ENCODE results near the gene MAFG.
"Not testable (repeated sequence)": the region's sequence is repeated elsewhere in the genome, so short reads cannot be mapped to it uniquely, and the experiment has no call there.

Gene MAFG

GRCh38 chr17:81921996-81922565 lies 5.5 kb downstream of the MAFG start:
- DNase-seq: no peak

DNA sequence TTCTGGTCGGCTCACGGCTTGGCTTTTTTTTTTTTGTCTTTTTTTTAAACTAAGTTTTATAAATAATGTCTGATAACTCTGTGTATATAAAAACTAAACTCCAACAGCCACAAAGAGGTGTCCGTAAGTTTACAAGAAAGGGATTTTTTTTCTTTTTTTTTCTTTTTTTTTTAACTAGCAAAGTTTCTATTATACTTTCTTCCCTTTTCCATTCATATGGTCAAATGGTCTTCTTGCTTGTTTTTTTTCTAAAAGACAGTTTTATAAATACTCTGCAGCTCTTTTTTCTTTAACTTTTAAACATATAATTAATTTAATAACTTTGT lies 6.0 kb downstream of the MAFG start:
- no peak for DNase-seq

DNA sequence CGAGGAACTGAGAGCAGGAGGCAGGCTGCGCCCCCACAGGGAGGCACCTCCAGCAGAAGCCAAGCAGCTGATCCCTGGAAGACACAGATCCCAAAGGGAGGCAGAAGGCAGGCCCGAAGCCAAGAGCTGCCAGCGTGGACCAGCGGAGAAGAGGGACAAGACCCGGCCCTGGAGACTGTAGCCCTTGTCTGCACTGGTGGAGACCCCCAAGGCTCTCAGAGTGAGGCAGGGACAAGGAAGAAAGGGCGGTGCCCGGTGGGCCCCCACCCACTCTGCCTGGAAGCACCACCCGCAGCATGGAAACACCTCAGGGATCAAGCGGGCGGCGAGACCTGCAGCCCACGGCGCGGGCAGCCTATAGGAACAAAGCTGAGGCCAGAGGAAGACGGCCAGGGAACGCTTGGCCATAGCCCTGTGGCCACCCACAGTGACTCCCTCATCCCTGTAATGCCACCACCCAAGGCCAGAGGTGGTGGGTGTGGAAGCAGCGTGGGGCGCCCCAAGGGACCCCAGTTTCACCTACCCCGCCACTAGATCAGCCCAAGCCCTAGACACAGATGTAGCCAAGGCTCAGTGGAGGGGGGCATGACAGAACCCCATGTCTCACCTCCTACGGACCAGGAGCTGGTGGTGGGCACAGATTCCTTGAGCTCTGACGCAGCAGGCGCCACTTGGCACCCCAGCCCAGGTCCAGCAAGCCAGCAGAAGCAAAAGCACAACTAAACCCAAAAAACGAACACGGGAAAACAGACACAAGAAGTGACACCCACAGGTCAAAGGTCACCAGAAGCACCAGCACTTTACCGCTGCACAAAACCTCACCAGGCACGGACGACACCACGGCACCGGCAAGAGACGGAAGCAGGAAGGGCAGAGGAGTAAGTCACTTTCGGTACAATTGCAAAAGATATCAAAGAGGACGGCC lies 6.7 kb downstream of the MAFG start:
- DNase-seq: no peak

DNA sequence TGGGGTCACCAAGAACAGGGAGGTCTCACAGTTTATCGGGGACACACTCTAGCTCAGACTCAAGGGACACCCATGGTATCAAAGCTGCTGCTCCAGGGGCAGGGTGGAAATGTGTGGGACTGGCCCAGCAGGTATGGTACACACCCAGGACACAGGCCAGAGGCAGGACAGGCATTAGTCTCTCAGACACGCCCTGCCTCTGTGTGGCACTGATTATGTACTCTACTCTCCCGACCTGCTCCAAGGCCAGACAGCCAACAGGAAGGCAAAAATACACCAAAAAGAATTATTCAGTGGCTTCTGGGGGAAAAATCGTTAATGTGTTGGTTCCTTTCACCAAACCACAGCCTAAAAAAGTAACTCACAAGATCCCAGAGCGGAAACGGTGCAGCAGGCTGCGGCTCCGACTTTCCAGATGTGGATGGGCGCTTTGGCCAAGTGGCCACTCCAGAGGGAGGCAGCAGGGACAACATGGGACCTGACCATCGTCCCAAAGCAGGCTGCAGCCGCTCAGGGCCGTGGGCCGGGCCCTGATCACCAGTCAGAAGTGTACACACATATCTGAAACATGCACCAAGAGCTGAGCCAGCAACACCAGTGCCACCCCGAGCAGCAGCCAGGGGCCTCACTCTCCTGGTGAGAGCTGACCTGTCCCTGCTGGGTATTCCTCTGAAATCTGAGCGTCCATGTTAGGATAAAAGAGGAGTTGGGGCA lies 8.5 kb downstream of the MAFG start:
- no peak for DNase-seq

DNA sequence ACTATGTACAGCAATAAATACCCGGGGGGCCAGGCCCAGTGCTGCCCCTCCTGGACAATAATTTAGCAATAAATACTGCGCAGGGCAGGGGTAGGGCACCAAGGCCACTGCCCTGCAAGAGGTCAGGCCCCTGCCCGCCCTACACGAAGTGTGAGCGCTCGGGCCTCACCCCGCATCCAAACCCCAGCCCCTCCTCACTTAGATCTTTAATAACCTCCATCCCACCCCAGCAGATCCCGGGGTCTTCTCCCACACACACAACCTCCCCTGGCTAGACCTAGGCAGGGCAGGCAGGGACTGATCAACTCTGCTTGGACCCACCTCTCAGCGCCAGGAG lies 9.2 kb downstream of the MAFG start:
- DNase-seq: not testable (repeated sequence)

DNA sequence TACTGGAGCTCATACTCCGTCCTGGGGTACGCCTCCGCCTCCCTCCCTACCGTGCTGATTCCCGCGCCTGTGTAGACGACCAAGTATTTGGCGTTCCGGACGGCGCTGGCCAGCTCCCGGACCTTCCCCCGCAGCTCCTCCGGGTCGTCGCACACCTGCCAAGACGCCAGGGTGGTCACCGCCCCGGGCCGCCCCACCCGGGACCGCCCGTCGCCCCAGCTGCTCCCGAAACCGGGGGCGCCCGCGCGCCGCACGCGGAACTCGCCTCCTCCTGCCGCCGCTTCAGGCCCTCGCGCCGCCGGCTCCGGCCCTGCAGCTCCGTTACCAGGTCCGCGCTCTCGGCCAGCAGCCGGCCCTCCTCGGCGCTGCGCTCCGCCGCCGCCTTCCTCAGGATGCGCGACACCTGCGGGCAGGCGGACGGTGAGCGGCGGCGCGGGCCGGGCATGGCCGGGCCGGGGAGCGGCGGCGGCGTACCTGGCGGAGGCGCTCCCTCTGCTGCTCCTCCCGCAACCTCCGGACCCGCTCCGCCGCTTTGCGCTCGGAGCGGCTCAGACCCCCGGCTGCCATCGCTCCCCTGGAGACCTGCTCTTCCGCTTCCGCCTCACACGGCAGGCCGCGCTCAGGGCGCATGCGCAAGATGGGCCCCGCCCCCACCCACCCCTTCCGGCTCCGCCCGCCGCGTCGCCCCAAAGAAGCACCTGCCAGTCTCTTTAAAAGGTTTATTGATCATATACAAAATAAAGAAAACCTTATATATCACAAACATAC lies 9.8 kb downstream of the MAFG start, which contains the start of gene SIRT7:
TSS of gene SIRT7 (minus strand) at position 612 of the 768 bp plus-strand sequence. CDS start at position 567, 45 bp downstream.
- peak; percentile 90 for DNase-seq

GRCh38 chr17:81916234-81917001 lies 11.1 kb downstream of the MAFG start:
- no peak for DNase-seq

DNA sequence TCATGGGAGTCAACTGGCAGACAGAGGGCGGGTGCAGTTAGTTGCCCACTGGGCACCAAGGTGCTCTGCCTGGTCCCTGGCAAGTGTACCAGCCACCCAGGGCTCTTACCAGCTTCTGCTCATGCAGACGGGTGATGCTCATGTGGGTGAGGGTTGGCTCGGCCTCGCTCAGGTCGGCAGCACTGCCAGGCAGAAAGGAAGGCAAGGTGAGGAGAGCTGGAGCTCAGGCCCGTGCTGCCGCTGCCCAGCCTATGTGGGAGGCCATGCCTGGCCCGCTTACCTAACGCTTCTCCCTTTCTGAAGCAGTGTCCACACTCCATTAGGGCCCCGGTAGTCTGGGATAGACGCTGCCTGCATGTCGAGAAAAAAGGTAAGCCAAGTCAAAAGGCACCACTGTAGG lies 12.2 kb downstream of the MAFG start:
- DNase-seq: no peak

GRCh38 chr17:81914103-81914850 lies 13.3 kb downstream of the MAFG start:
- no peak for DNase-seq

DNA sequence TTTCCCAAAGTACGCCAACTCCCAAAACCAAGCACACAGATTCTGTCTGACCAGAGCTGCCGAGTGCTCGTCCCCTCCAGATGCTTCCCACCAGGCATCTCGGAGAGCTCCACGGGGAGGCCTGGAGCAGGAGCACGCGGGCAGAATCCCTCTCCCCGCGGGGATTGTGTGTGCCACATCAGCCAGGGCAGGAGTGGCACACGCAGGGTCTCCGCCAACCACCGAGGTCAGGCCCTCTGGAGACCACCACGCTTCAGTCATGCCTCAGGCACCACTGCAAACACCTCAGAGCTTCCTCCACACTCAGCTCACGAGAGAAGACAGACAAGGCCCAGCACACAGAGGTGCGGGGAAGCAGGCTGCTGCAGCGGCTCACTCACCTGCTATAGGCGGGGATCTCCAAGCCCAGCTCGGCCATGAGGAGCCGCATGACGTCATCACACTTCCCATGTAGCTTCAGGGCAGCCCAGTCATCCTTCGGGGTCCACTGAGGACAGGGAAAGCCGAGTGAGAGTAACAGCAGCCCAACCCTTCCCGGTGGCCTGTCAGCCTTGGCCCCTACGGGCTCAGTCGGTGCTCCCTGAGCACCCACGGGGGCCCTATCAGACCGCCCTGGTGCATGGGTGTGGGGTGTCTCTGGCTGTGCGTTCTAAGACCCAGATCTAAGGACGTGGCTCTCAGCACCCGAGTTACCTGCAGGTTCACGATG lies 14.0 kb downstream of the MAFG start:
- no peak for DNase-seq

GRCh38 chr17:81912441-81913309 lies 14.9 kb downstream of the MAFG start:
- no peak for DNase-seq

DNA sequence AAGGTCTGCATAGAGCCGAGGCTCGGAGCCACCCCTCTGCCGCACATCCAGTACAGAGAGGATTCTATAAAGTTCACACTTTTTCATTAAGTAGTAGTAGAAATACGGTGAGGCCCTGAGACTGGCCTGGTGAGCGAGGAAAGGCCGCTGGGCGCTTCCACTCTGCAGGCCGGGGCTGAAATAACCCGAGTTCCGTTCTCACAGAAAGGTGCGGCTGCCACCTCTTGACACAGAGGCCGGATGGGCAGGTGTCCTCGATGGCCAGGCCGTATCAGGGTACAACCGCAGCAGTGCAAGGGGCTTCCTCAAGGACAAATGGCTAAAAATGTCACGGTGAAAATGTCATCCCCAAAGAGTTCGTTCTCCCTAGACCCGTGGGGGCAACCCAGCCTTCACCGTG lies 15.6 kb downstream of the MAFG start:
- no peak for DNase-seq

DNA sequence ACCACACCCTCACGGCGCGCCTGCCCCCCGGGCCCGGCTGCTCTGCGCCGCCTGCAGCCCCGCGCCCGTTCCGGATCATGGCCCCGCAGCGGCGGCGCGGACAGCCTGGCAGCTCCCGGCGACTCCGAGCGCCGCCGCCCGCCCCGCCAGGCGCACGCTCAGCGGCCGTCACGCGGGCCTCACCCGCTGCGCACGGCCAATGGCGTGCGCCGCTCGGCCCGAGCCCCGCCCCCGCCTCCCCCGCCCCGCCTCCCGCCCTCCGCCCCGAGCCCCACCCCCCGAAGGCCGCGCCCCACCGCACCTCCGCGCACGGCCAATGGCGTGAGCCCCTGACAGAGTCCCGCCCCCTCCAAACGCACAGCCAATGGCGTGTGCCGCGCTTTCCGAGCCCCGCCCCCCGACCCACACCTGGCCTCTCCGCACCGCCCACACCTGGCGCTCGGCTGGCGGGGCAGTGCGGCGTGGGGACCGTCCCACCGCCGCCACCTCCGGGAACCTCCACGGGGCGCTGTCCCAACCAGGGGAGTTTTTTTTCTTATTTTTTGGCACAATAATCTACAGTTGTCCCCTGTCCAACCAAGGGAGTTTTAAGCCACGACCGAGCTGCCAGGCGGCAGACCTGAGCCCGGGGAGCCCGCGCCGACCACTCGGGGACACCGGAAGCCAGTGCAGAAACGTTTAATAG lies 16.1 kb downstream of the MAFG start, which contains the start of gene PCYT2:
TSS of gene PCYT2 (minus strand) at position 123 of the 685 bp plus-strand sequence. CDS start at position 79, 44 bp downstream.
- DNase-seq: peak; percentile 94

- DNase-seq: no peak
Observed at GRCh38 chr17:81910840-81911276, 16.7 kb downstream of the MAFG start.

DNA sequence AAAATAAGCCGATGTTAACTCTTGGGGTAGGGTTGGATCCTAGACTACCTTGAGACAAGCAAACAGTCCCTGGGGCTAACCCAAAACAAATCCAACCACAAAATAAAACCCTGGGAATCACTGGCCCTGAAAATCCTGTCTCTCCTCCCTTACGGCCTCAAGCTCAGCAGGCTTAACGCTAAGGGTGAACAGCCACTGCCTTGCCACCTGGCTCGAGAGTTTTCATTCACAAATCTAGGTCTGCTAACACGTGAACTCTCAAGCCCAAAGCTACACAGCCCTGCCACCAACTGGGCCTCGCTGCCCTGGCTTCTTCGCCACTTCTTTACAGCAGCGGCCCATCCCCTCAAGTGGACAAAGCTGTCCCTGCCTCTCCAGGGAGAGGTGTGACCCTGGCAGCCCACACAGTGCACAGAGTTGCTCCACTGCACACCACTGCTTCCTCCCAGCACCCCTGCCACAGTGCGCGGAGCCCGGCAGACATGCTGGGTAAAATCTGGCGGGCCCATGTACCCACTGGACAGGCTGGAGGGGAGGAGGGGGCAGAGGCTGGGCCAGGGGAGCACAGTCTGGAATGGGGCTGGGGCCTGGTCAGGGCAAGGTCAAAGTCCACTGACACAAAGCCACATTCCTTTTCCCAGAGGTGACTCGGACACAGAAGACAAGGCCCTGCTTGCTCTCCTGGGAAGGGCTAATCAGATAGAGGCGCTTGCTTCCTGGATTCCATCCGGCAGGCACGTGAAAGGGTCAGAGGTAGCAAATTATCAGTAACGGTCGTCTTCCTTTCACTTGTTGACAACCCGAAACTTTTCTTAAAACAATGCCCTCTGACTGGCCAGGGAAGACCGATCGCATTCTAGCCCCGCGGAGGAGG lies 17.3 kb downstream of the MAFG start:
- DNase-seq: peak; percentile 49

DNA sequence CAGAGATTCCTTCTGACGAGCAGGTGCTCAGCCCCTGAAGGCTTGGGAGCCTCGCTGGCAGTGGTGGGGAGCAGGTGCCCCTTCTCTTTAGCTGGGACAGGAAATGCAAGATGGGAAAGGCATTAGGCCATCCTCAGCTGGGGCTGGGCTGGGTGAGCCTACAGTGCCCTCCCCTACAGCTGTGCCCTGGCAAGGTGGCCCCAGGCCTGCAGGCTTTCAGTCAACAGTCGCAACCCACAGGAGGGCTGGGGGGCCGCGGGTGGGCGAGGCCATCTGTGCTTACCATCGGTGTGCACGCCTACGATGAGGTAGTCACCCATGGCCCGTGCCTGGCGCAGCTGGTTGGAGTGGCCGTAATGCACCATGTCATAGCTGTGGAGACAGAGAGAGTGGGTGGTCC lies 18.3 kb downstream of the MAFG start:
- no peak for DNase-seq

- no peak for DNase-seq
Observed at GRCh38 chr17:81908793-81909192, 18.7 kb downstream of the MAFG start.

Measured in NCI-H82 (cell line).